AG09309 (cell line): ENCODE measurements around the gene TRIO.

Experiments
- DNase-seq: peaks from one replicate; pipeline ENCODE4 v3.0.0-alpha.2; 2010; ENCODE audit warnings: low read depth
- H3K4me3 ChIP-seq: 2 replicates; pipeline ENCODE4 v1.5.1; 2011; ENCODE audit warnings: mild to moderate bottlenecking, low read depth, low read length, moderate library complexity; ENCODE audit not compliant: control insufficient read depth
- CTCF ChIP-seq: IDR thresholded peaks from 2 replicates; pipeline ENCODE4 v1.5.1; 2011; ENCODE audit warnings: mild to moderate bottlenecking, low read depth, low read length, inconsistent platforms; ENCODE audit not compliant: insufficient read depth, control insufficient read depth; ENCODE audit errors: missing control alignments

Gene TRIO

GRCh38 chr5:14305045-14305444 is 161.9 kb downstream of the TRIO start:
- no peak for TF ChIP-seq CTCF
- DNase-seq, result peak; percentile 39

GRCh38 chr5:14306329-14306815 is 163.2 kb downstream of the TRIO start:
- DNase-seq, result no peak
- no peak for TF ChIP-seq CTCF
- H3K4me3 ChIP-seq, result no peak overlapping the region

More at GRCh38 chr5:14305045-14305444, 161.9 kb downstream of the TRIO start:
- no peak overlapping the region for H3K4me3 ChIP-seq

GRCh38 chr5:14308384-14309154 is 165.4 kb downstream of the TRIO start:
- H3K4me3 ChIP-seq, result no peak overlapping the region
- no peak for TF ChIP-seq CTCF
- no peak for DNase-seq

- DNase-seq, result no peak
- no peak for TF ChIP-seq CTCF
- H3K4me3 ChIP-seq, result no peak overlapping the region
Measured at GRCh38 chr5:14309199-14309598, 166.1 kb downstream of the TRIO start.

GRCh38 chr5:14309878-14310531 is 166.9 kb downstream of the TRIO start:
- H3K4me3 ChIP-seq, result no peak overlapping the region
- TF ChIP-seq CTCF, result no peak
- no peak for DNase-seq

GRCh38 chr5:14310901-14311300 is 167.8 kb downstream of the TRIO start:
- TF ChIP-seq CTCF, result no peak
- DNase-seq, result no peak
- H3K4me3 ChIP-seq, result no peak overlapping the region
